ENCODE results near the gene MEGF11.

DNA sequence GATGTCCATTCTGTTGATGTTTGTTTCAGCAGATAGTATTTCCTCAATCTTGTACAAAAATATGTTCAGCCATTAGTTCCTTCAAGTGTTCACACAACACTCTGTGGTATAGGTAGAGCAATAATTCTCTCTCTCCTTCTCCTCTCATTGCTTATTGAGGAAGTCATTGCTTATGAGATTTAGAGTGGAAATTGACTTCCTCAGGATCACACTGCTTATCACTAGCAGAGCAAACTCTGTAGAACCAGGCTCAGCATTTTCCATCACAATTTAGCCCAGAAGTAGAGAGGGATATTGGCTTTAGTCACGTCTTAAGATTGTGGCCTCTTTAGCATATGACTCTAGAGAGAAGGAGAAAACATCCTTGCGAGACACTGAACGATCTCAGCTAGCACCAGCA lies 353.1 kb downstream of the MEGF11 start:
- no peak for TF ChIP-seq POLR2A (IDR thresholded peaks at IDR 0.05)
- TF ChIP-seq, protein P1, sequence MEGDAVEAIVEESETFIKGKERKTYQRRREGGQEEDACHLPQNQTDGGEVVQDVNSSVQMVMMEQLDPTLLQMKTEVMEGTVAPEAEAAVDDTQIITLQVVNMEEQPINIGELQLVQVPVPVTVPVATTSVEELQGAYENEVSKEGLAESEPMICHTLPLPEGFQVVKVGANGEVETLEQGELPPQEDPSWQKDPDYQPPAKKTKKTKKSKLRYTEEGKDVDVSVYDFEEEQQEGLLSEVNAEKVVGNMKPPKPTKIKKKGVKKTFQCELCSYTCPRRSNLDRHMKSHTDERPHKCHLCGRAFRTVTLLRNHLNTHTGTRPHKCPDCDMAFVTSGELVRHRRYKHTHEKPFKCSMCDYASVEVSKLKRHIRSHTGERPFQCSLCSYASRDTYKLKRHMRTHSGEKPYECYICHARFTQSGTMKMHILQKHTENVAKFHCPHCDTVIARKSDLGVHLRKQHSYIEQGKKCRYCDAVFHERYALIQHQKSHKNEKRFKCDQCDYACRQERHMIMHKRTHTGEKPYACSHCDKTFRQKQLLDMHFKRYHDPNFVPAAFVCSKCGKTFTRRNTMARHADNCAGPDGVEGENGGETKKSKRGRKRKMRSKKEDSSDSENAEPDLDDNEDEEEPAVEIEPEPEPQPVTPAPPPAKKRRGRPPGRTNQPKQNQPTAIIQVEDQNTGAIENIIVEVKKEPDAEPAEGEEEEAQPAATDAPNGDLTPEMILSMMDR (IDR thresholded peaks at IDR 0.05) = no peak
- TF ChIP-seq POLR2AphosphoS5 (IDR thresholded peaks at IDR 0.05) = no peak

Data from breast epithelium (tissue), 3 donors.